HG02938 (cell line): ENCODE measurements around the gene S100A6.
"Not testable (repeated sequence)": the region's sequence is repeated elsewhere in the genome, so short reads cannot be mapped to it uniquely, and the experiment has no call there.

Source experiments
- ATAC-seq: cut with Tn5 transposase; IDR thresholded peaks from one replicate; pipeline ENCODE4 v1.9.1; 2021; ENCODE audit warnings: mild to moderate bottlenecking, moderate library complexity; ENCODE audit not compliant: unreplicated experiment

S100A6 gene

DNA sequence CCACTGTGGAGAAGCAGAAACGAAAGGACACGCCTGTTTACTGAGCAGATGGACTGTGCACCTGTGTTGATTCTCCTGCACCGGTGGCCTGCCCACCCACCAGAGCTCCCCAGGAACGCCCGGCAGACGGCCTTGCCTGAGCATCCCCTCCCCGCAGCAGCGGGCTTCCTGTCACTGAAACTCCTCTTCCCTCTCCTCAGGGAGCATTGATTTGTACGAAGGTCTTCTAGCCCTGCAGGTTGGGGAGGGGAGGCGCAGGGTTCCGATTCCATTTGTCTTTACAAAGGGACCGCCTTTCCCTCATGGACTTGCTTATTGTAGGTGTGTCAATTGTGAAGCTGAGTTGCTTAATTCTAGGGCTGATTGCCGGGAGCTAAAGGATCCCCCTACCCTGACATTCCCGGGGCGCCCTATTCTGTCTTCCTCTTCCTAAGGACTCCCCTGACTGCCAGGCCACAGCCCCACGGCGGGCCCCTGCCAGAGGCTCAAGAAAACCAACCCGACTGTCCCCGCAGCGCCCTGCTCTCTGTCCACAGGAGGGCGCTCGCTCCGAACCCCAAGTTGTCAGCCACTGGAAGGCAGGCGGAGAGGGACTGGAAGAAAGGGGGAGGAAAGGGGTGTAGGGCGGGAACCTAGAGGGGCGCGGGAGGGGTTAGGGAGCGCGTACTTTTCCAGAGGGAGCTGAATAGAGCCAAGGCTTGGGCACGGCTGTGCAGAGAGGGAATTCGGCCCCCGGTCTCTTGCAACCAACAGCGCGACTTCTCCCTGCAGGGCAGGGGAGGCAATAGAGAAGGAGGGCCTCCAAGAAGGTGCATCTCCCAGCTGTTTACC is 2.8 kb downstream of the S100A6 start:
- no peak for ATAC-seq

DNA sequence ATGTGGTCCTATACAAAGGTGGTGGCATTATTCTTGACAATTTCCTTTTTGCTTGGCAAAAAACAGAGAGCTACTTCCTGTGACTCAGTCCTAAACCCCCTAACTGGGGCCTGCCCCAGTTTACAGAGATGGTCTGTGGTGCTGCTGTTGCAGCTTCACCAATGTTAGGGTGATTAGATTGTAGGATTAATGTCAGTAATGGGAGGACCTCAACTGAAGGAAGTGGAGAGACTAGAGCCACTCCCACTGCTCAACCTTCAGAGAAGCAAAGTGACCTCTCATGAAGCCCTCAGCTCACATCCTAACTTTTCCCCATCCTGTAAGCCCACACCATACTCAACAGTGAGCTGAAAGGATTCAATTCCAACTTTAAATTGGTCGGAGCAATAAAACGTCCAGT is 3.6 kb downstream of the S100A6 start:
- no peak for ATAC-seq

GRCh38 chr1:153531638-153532037 is 4.2 kb downstream of the S100A6 start:
- ATAC-seq = no peak

DNA sequence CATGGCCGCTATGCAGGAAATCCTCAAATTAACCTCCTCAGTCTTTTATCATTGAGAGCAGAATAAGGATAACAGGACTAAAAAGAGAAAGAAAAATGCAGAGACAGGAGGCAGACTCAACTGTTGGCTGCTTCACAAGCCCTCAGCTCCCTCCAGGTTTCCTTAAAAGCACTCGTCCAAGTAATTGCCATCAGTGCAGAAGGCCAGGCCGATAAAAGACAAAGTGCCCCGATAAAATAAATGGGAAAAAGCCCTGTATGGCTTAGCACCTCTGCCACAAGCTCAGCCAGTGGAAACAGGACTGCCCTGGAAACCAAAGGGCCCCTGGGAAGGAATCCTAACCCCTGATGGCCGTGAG is 8.1 kb downstream of the S100A6 start:
- no peak for ATAC-seq

- no peak for ATAC-seq
Observed at GRCh38 chr1:153527023-153527682, 8.6 kb downstream of the S100A6 start.

DNA sequence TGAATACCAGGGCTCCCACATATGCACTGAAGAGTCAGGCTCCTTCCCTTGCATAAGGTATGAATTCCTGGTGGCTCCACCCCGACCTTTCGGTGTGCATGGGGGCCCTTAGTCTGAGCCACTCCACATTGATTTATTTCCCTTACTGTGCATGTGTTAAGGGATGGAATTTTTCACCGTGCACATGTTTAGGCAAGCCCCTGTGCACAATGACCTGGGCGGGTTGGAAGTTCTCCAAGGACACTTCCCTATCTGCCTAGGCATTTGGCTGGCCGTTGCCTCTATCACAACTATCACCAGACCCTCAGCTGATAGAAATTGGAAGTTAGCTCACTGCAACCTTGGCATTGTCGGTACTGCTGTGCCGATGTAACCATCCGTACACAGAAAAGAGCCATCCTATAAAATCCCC is 9.7 kb downstream of the S100A6 start:
- no peak for ATAC-seq

DNA sequence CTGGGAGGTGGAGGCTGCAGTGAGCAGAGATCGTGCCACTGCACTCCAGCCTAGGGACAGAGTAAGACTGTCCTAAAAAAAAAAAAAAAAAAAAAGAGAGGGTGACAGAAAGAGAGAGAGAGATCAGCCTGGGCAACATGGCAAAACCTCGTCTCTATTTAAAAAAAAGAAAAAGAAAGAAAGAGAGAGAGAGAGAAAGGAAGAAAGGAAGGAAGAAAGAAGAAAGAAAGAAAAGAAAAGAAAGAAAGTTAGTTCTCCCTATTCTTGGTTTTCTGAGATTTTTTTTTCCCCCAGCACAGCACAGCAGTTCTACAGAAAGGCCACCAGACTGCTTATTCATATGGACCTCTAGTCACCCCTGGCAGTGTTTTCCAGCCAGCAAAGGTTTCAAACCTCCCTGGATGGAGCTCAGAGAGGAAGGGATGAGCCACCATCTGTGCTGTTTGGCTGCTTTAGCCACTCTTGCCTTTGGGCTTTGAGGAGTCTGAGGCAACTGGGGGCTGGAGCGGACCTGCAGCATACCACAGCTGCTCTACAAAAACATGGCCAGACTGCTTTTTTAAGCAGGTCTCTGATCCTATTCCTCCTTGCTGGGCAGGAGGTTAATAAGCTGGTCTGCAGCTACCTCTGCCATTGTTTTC is 10.6 kb downstream of the S100A6 start:
- no peak for ATAC-seq

DNA sequence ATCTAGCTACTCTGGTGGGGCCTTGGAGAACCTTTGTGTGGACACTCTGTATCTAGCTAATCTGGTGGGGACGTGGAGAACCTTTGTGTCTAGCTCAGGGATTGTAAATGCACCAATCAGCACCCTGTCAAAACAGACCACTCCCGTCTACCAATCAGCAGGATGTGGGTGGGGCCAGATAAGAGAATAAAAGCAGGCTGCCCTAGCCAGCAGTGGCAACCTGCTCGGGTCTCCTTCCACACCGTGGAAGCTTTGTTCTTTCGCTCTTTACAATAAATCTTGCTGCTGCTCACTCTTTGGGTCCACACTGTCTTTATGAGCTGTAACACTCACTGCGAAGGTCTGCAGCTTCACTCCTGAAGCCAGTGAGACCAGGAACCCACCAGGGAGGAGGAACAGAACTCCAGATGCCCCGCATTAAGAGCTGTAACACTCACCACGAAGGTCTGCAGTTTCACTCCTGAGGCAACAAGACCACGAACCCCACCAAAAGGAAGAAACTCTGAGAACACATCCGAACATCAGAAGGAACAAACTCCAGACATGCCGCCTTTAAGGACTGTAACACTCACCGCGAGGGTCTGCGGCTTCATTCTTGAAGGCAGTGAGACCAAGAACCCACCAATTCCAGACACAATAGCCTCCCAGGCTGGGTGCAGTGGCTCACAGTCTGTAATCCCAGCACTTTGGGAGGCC is 13.3 kb downstream of the S100A6 start:
- not testable (repeated sequence) for ATAC-seq

DNA sequence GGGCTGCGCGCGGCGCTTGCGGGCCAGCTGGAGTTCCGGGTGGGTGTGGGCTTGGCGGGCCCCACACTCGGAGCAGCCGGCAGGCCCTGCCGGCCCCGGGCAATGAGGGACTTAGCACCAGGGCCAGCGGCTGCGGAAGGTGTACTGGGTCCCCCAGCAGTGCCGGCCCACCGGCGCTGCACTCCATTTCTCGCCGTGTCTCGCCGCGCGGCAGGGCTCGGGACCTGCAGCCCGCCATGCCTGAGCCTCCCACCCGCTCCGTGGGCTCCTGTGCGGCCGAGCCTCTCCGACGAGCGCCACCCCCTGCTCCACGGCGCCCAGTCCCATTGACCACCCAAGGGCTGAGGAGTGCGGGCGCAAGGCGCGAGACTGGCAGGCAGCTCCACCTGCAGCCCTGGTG is 14.0 kb downstream of the S100A6 start:
- ATAC-seq = not testable (repeated sequence)

DNA sequence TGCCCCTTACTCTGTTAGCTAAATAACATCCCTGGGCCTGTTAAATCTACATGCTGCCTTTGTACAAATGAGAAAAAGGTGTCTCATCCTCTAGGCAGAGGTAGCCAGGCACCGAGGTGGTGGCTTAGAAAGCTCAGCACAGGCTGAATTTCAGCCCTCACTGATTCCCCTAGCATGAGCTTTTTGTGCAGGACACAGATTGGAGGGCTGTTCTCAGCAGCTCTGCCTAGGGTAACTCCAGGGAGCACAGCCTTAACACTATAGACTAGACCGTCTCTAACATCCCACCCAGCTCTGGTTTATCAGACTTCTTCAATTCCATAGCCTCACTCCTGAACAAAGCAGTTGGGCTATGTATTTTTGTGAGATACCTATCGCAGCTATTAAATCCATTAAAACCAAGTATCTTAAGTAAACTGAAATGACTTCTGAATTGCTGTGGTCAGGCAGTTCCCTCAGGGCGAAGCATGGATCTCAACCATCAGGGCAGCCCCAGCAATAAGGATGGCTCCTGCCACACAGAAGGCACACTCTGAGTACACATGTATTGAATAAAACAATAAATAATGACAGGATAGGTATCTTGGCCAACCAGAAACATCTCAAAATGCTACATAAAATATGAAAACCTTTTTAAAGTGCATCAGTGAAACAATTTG is 14.8 kb downstream of the S100A6 start:
- no peak for ATAC-seq

- ATAC-seq = not testable (repeated sequence)
Observed at GRCh38 chr1:153520137-153520691, 15.6 kb downstream of the S100A6 start.

DNA sequence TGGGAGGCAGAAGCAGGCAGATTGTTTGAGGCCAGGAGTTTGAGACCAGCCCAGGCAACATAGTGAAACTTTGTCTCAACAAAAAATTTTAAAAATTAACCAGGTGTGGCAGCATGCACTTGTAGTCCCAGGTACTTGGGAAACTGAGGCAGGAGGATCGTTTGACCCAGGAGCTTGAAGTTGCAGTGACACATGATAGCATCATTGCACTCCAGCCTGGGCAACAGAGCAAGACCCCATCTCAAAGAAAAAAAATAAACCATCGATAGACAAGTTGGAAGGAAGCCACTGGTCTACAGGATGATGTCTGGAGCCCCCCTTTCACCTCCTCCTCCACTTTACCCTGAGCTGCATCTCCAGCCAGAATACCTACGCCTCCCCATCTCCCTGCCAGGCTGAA is 16.5 kb downstream of the S100A6 start:
- ATAC-seq = no peak

- ATAC-seq = no peak
Observed at GRCh38 chr1:153515504-153516394, 20.0 kb downstream of the S100A6 start.

DNA sequence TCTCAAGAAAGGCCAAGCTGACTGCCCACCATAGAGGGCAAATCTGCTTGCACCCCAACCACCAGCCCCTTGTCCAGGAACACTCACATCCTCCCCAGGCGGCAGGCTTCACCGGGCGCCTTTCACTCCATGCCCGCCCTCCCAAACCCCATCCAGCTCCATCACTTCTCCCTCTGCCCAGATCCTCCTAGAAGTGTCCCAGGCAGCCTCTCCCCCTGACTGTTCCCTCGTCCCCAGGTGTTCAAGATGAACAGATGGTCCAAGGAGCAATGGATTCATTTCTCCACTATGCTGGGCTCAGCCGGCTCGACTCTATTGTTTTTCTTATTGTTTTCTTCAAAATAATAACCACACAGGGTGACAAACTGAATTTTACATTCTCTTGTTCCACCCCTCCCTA is 22.1 kb downstream of the S100A6 start:
- no peak for ATAC-seq

DNA sequence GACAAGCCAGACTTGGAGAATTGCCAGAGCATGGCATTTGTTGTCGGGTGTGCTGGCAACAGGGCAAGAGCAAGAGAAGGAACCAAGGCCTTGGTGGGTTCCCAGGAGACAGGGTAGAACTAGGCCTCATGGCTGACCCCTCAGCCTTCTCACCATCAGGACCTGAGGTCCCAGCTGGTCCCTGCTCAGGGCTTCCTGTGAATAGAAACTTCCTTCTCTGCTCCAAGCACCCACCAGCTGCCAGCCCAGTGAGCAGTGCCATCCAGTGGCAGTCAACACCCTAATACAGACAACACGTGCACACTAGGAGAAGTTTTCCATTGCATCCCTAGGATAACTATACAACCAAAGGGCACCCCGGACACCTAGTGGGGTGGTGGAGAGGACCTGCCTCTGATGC is 22.8 kb downstream of the S100A6 start:
- ATAC-seq = no peak

- ATAC-seq = no peak
Observed at GRCh38 chr1:153510984-153511410, 24.8 kb downstream of the S100A6 start.

- no peak for ATAC-seq
Observed at GRCh38 chr1:153509729-153510354, 25.9 kb downstream of the S100A6 start.

DNA sequence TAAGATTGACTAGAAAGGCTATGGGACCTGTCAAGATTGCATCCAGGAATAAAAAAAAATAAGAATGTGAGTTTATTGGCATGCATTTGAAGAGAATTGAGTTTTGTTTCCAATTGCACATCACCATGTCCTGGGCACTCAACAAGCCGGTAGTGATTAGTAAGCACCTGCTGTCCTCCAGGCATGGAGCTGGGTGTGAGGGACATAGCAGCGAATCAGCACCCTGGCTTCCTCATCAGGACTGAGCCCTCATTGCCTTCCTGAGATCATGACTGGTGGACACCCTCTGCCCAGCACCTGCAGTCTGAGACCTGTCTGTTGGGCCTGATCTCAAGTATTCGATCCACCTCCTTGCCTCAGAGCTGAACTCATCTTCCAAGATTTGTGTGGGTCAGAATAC is 26.8 kb downstream of the S100A6 start:
- no peak for ATAC-seq

DNA sequence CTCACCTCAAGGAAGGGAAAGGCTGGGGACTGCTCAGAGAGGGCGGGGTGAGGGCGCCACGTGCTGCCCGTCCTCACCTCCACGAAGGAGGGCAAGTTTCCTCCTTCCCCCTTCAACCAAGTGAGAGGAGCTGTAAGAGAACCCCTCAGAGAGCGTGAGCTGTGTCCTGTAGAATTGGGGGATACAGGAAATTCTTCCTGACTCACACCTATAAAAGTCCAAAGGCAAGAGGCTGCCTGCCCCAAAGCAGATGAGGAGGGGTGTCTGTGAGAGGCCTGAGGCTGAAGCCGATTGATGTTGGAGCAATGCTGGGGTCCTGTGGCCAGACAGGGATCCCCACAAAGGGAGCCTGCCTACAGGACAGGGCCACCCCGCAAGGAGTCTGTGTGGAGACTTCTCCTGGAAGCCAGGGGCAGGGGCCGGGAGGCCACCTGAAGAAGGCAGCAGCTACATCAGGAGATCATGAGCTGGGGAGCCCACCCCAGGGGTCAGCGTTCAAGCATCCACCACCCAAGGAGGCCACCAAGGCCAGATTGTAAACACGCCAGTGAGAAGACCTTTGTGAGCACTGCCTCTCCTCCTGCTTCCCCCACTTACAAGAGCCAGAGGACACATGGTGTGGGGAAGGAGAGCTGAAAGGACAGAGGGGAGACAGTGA is 27.7 kb downstream of the S100A6 start:
- no peak for ATAC-seq
